GM21526 (cell line): ENCODE data around the gene GRID2.

Source experiments
- ATAC-seq: cut with Tn5 transposase; IDR thresholded peaks from one replicate; pipeline ENCODE4 v1.9.1; 2021; ENCODE audit warnings: moderate library complexity; ENCODE audit not compliant: unreplicated experiment, low FRiP score

The GRID2 gene

DNA sequence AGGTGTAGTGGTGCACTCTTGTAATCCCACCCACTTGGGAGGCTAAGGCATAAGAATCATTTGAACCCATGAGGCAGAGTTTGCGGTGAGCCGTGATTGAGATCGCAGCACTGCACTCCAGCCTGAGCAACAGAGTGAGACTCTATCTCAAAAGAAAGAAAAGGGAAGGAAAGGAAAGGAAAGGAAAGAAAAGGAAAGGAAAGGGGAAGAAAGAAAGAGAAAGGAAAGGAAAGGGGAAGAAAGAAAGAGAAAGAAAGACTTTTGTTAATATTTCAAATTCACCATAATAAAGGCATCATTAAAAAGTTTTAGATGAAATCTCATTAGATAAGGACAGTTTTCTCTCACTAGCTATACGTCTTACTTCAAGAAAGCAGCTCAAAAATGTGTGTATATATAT, 864.3 kb downstream of the GRID2 start:
- ATAC-seq: no peak

GRCh38 chr4:93169966-93170365, 866.2 kb downstream of the GRID2 start:
- ATAC-seq: no peak

DNA sequence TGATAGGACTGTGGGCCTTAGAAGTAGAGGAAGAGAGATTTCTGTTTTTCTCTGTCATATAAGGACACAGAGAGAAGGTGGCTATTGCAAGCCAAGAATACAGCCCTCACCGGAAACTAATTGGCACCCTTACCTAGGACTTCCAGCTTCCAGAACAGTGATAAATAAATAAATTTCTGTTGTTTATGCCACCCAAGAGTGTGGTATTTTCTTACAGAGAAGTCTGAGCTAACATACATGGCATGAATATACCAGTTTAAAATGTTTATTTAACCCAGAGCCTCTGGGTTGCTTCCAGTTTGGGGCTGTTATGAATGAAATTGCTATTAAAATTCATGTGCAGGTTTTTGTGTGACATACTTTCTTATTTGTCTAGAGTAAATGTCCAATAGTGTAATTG, 870.8 kb downstream of the GRID2 start:
- no peak for ATAC-seq

GRCh38 chr4:93178279-93178678, 874.5 kb downstream of the GRID2 start:
- ATAC-seq: no peak

DNA sequence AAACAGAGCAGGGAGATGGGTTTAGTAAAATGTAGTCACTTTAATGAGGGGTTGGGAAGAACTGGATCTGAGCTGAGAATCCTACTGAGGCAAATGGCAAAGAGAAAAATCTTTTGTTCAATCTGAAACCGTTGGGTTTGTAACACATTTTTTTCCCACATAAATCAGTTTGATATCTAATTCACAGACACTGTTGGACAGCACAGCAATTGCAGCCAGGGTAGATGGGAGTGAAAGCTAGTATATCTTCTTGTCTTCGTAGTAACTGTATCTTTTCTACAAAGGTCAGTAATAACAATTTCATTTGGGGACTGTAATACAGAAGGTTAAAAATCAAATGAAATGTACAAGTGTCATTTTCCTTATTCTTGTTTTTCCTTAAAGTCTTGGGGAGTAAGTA, 875.3 kb downstream of the GRID2 start:
- ATAC-seq: no peak

GRCh38 chr4:93182722-93183121, 879.0 kb downstream of the GRID2 start:
- no peak for ATAC-seq

- no peak for ATAC-seq
These were observed 879.8 kb downstream of the GRID2 start for GRCh38 chr4:93183576-93183975.

DNA sequence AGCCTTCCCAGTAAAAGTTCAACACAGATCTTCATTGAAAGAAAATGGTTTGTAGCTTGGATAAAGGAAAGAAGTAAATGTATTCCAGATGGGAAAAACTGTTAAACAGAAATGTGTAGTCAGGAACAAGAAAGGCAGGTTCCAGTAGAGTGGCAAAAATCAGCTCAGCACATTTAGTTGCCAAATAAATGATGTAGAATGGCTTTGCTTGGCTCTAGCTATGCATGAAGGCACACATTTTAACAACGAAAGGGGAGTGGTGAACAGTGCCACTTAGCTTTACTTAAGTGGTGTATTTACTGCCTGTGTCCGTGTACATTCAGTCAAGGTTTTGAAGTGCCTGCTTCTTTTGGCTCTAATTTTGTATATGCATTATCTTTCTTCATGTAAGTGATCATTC, 880.3 kb downstream of the GRID2 start:
- ATAC-seq: no peak

DNA sequence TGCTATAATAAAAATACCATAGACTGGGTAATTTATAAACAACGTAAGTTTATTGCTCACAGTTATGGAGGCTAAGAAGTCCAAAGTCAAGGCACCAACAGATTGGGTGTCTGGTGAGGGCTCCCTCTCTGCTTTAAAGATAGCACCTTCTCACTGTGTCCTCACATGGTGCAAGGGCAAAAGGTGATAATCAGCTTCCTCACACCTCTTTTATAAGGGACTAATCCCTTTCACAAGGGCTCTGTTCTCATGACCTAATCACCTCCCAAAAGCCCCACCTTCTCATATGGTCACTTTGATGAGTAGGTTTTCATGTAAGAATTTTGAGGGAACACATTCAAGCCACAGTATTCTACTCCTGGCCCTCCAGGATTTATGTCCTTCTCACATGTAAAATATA, 883.1 kb downstream of the GRID2 start:
- no peak for ATAC-seq

GRCh38 chr4:93187466-93187865, 883.7 kb downstream of the GRID2 start:
- no peak for ATAC-seq

DNA sequence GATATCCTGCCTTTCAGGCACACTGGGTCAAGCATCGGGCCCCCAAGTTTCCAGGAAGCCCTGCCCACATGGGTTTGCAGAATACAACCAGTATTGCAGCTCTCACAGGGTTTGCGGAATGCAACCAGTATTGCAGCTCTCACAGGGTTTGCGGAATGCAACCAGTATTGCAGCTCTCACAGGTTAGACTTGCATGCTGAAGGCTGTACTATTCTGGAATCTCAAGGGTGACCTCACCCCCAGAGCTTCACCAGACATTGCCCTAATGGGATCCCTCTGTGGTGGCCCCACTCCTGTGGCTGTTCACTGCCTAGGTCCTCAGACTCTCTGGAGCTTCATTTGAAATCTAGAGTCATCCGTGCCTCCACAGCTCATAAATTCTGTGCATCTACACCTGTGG, 884.1 kb downstream of the GRID2 start:
- no peak for ATAC-seq

GRCh38 chr4:93199492-93199891, 895.7 kb downstream of the GRID2 start:
- ATAC-seq: peak; percentile 57

DNA sequence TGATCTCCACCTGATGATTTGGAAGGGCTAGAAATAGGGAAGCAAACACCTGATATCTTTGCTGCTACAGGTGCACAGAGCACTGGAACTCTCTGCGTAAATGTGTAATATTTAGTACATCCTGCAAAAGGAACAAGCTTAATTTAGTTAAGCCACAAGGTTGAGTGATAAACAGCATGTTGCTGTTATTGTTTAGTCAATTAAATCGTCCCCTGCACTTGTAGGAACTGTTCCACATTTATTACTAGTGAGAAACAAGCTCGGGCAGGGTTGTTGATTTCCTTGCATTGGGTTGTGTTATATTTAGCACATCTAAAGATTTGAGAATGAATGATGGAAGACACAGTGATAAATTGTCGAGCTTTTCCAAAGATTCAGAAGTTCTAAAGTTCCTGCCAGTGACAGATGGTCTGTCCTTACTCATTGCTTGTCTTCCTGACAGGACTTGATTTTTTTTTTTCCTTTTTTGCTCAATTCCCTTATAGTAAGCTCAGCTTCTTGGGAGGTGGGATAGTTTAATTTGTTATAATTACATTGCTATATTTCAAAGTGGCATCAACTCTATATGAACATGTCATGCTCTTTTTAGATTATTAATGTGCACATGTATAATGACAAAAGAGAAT, 897.8 kb downstream of the GRID2 start:
- ATAC-seq: no peak

GRCh38 chr4:93203708-93204107, 899.9 kb downstream of the GRID2 start:
- ATAC-seq: no peak

GRCh38 chr4:93212250-93212649, 908.5 kb downstream of the GRID2 start:
- no peak for ATAC-seq

DNA sequence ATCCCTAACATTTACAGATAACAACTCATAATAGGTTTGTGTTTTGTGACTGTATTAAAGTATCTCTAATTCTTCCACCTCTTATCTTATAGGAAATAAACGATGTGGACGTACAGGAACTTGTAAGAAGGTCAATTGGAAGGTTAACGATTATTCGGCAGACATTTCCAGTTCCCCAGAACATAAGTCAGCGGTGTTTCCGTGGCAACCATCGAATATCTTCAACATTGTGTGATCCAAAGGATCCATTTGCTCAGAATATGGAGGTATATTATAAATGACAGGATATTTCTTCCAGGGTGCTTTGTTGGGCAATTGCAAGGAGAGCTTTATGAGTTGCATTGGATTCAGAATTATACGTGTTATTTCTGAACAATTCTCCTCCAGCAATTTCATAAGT, 912.9 kb downstream of the GRID2 start:
- ATAC-seq: no peak

DNA sequence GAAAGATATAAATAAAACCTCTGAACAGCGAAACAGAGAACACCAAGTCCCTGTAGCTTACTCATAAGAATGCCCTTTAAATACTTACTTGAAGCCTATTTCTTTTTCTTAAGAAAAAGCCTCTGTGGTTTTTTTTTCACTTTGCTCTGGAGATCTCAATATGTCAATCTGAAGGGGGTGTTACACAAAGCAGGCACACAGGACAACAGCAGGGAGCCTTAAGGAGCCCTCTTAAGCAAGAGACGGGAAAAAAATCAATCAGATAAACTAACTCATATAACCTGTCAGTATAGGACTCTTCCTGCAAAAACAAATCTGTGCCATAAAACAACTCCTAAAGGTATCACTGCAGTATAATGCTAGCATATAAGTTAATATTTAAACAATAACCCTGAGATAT, 913.7 kb downstream of the GRID2 start:
- no peak for ATAC-seq

DNA sequence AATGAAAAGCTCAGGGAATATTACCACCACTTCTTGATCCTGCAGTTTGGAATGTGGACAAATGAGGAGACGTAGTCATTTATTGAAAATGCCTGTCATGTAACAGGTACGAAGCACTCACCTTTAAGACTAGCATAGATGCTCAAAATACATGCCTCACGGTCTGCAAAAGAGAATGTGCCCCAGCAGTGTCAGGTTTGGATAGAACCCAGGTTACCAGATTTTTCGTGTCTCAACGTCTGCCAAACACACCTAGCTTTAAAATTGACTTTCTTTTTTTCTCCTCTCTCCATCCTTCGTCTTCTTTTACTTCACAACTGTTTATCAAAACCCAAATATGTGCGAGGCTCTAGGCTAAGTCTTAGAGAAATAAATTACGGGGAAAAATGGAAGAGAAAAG, 918.0 kb downstream of the GRID2 start:
- ATAC-seq: no peak

DNA sequence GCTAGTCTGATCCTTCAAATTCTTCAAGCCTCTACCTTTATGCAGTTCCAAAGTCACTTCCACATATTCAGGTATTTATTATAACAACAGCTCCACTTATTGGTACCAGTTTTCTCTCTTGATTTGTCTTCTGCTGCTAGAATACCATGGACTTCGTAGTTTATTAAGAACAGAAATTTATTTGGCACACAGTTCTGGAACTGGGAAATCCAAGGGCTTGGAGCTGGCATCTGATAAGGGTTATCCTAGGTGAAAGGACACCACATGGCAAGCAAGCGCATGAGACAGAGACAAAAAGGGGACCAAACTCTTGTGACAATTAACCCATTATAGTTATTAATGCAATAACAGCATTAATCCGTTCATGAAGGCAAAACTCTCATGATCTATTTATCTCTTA, 924.3 kb downstream of the GRID2 start:
- no peak for ATAC-seq

DNA sequence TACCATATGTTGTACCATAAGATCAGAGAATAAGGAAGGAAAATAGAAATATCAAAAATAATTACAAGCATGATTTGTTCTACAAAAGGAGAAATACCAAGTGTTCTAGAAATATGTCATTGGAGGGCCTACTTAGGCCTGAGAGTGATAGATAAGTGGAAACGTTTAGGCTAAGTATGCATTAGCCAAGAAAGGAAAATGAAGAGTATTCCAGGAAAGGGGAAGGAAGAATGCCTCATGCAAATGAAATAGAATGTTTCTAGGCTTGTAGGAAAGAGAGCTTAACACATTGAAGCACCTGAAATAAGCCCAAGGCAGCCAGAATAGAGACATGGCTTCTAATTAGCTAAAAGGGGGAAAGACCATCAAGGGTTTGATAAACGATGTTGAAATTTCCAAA, 929.1 kb downstream of the GRID2 start:
- ATAC-seq: no peak

DNA sequence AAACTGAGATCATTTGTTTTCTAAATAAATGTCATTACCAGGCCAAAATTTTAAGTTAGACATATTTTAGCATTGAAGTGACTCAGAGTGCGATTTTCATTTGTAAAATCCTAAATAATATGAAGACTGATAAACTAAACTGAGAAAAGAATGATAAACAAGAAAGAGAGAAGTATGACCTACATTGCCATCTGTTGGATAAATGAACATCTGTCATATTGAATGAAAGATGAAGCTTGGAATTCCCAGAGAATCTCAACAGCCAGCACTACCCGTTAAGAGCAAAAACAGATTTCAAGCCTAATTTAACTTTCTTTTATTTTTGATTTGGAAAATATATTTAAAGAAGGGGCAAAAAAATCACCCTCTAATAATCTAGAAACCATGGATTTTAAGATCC, 933.8 kb downstream of the GRID2 start:
- ATAC-seq: no peak

GRCh38 chr4:93243262-93243661, 939.5 kb downstream of the GRID2 start:
- no peak for ATAC-seq

DNA sequence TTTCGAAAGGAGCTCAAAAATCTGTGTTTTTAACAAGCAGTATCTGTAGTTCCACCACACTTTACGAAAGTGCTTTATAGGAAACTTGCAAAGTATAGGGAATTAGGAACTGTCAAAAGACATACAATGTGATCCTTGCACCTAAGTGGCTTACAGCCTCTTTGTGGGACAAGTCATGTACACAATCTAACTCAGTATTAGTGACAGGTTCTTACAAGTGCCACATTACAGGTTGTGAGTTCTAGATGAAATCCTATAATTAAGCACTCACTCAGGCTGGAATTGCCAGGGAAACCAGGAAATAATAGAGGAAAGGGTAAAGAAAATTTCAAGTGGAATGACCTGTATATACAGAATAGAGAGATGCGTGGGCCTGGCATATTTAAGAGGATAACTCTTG, 957.4 kb downstream of the GRID2 start:
- no peak for ATAC-seq
